ENCODE data around the gene FAM110A. TPM values are rescaled to one million over a fixed set of nuclear protein-coding genes. Genes with fewer than 3 reads are reported as not detected.

FAM110A gene
- 12.2 TPM for polyA plus RNA-seq (2013, experiment 1 of 2)
- 11.7 TPM for polyA plus RNA-seq (2013, experiment 2 of 2)

DNA sequence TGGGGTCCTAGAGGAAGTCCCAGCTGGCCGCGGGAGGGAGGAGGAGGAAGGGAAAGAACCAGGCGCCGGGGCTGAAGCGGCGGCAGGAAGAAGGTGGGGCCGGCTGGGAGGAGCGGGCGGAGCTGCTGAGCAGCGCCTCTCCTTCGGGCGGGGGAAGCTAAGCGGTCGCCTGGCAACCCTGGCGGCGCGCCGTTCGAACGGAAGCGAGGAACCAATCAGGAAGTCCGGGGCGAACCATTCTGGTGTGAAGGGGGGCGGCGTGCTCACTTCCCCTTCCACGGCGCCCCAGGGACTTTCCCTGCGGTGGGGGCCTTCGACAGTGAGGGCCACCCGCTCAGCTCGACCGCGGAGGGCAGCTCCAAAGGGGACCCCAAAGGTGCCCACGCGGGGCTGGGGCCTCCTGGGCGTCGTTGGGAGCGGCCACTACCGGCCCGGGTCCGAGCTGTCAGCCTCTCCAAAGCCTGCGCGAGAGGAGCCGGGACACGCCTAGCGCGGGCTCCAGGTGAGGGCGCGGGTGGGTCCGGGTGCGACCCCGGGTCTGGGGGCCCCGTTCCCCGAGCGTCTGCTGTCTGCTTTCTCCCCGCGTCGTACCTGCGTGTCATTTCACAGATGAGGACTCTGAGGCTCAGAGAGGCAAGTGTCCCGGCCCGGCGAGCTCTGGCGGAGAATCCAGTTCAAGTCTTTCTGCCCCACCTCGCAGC, at the start of gene FAM110A:
Gene FAM110A (plus strand): TSS at position 266 of the 701 bp plus-strand sequence. CDS start 11,090 bp downstream, outside the sequence.
- Histone ChIP-seq H4K91ac (ENCODE audit: low read depth, low read length, poor library complexity) (no peak within 1 kb of the TSS), H3K4me2 (ENCODE audit: insufficient read depth, low read length, poor library complexity, severe bottlenecking) (peak within 1 kb of the TSS; percentile 70), H3K4me1 (ENCODE audit: control insufficient read depth in 2 of 2, insufficient read depth in 1 of 2, low read depth in 1 of 2, low read length in 2 of 2) (peaks cover 0 to 4% of the 10 kb centered on the region in 2 donors), H2AK5ac (ENCODE audit: low read depth, low read length) (no peak within 1 kb of the TSS), H3K4ac (ENCODE audit: low read length) (no peak within 1 kb of the TSS), H3K9ac (ENCODE audit: low read depth, low read length, poor library complexity) (peak within 1 kb of the TSS; percentile 83), H3K27ac (replicated peaks; ENCODE audit: low read length) (peak within 1 kb of the TSS; percentile 28), H2BK15ac (ENCODE audit: low read length) (no peak within 1 kb of the TSS), H3K4me3 (ENCODE audit: low read length in 2 of 2) (peak within 1 kb of the TSS; percentile 78 to 89), H2BK5ac (ENCODE audit: low read length) (peak within 1 kb of the TSS; percentile 47), H2AFZ (ENCODE audit: low read length) (peak within 1 kb of the TSS; percentile 95), H2BK120ac (ENCODE audit: low read depth, low read length) (no peak within 1 kb of the TSS), H3K9me3 (replicated peaks in 1 of 2; ENCODE audit: control insufficient read depth in 2 of 2, insufficient read depth in 1 of 2, low read depth in 1 of 2, low read length in 2 of 2) (peaks cover 0 to 2% of the 10 kb centered on the region in 2 donors), H3K23ac (ENCODE audit: low read depth, low read length, poor library complexity) (peak within 1 kb of the TSS; percentile 57), H3K14ac (ENCODE audit: low read length) (no peak within 1 kb of the TSS), H4K8ac (ENCODE audit: low read depth, low read length) (no peak within 1 kb of the TSS), H3K27me3 (ENCODE audit: control insufficient read depth in 3 of 3, insufficient read depth in 3 of 3, low read depth in 1 of 3, low read length in 3 of 3) (peaks cover 0 to 10% (median 0%) of the 10 kb centered on the region in 3 experiments), H3K36me3 (replicated peaks in 1 of 2; ENCODE audit: control insufficient read depth in 2 of 2, insufficient read depth in 2 of 2, low read length in 2 of 2) (peaks cover 0 to 2% of the 10 kb centered on the region in 2 donors), H3K79me1 (ENCODE audit: low read depth, low read length) (peaks cover 4% of the 10 kb centered on the region), H3K18ac (ENCODE audit: low read length) (peak within 1 kb of the TSS; percentile 96), H2BK12ac (ENCODE audit: low read length) (no peak within 1 kb of the TSS)
- DNase-seq (ENCODE audit: low spot score): peak; percentile 86
- no CpG with 5 or more reads among the region's 64 CpGs for WGBS, 2 donors (ENCODE audit: extremely low coverage in 2 of 2, insufficient read length in 2 of 2, insufficient replicate concordance in 1 of 2)

DNA sequence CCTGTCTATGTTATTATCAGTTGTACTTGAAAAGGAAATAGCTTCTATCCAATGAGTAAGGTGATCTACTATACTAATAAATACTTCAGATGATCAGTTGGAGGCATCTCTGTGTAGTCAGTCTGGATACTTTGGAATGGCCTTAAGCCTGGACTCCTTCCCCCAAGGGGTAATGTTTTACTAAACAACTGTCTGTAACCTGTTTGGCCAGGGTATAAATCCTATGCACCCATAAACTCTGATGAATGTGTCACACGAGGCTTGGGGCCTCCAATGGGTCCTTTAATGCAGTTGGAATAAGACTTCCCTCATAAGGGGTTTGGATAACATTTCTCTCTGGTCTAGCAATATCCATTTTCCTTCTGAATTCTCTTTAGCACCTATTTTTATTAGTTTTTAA, 45.7 kb upstream of the FAM110A start:
- H3K27me3 ChIP-seq (ENCODE audit: control insufficient read depth in 3 of 3, insufficient read depth in 3 of 3, low read depth in 1 of 3, low read length in 3 of 3): peaks cover 0 to 4% (median 0%) of the 10 kb centered on the region in 3 experiments
- no peak overlapping the region for H3K4me2 ChIP-seq (ENCODE audit: insufficient read depth, low read length, poor library complexity, severe bottlenecking)
- H3K36me3 ChIP-seq (replicated peaks in 1 of 2; ENCODE audit: control insufficient read depth in 2 of 2, insufficient read depth in 2 of 2, low read length in 2 of 2): no peaks in the 10 kb centered on the region
- H3K4ac ChIP-seq (ENCODE audit: low read length): no peak overlapping the region
- H2BK12ac ChIP-seq (ENCODE audit: low read length): no peak overlapping the region
- H3K4me1 ChIP-seq (ENCODE audit: control insufficient read depth in 2 of 2, insufficient read depth in 1 of 2, low read depth in 1 of 2, low read length in 2 of 2): no peaks in the 10 kb centered on the region
- H4K8ac ChIP-seq (ENCODE audit: low read depth, low read length): no peak overlapping the region
- no peaks in the 10 kb centered on the region for H3K79me1 ChIP-seq (ENCODE audit: low read depth, low read length)
- H4K91ac ChIP-seq (ENCODE audit: low read depth, low read length, poor library complexity): no peak overlapping the region
- DNase-seq (ENCODE audit: low spot score): no peak
- H2AK5ac ChIP-seq (ENCODE audit: low read depth, low read length): no peak overlapping the region
- H3K4me3 ChIP-seq (ENCODE audit: low read length in 2 of 2): no peak overlapping the region
- no peak overlapping the region for H2BK5ac ChIP-seq (ENCODE audit: low read length)
- H3K18ac ChIP-seq (ENCODE audit: low read length): no peak overlapping the region
- H3K9ac ChIP-seq (ENCODE audit: low read depth, low read length, poor library complexity): no peak overlapping the region
- no peak overlapping the region for H2AFZ ChIP-seq (ENCODE audit: low read length)
- no peak overlapping the region for H2BK120ac ChIP-seq (ENCODE audit: low read depth, low read length)
- H3K14ac ChIP-seq (ENCODE audit: low read length): no peak overlapping the region
- H3K27ac ChIP-seq (replicated peaks; ENCODE audit: low read length): no peak overlapping the region
- no peak overlapping the region for H3K23ac ChIP-seq (ENCODE audit: low read depth, low read length, poor library complexity)
- H2BK15ac ChIP-seq (ENCODE audit: low read length): no peak overlapping the region
- peaks cover 0 to 2% of the 10 kb centered on the region in 2 donors for H3K9me3 ChIP-seq (replicated peaks in 1 of 2; ENCODE audit: control insufficient read depth in 2 of 2, insufficient read depth in 1 of 2, low read depth in 1 of 2, low read length in 2 of 2)
- WGBS, 2 donors (ENCODE audit: extremely low coverage in 2 of 2, insufficient read length in 2 of 2, insufficient replicate concordance in 1 of 2): no CpG with 5 or more reads among the region's 1 CpG

DNA sequence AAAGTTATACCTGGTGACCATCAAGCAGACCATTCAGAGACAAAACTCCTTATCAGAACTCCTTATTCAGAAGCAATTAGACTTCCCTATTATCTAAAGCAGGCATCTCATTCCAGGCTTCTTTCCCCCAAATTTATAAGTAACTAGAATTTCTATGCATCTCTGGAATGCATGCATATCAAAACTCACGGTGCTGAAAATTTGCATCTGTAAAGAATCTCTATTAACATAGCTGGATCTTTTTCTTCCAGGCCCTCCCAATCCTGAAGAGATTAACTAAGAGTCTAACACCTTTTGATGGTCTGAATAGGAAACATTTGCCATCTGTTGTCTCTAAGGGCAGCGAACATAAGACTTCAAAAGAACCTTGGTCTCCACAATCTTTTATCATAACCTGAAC, 42.5 kb upstream of the FAM110A start:
- Histone ChIP-seq H2BK120ac (ENCODE audit: low read depth, low read length) (no peak overlapping the region), H3K4me2 (ENCODE audit: insufficient read depth, low read length, poor library complexity, severe bottlenecking) (no peak overlapping the region), H4K8ac (ENCODE audit: low read depth, low read length) (no peak overlapping the region), H3K4me3 (ENCODE audit: low read length in 2 of 2) (no peak overlapping the region), H3K36me3 (replicated peaks in 1 of 2; ENCODE audit: control insufficient read depth in 2 of 2, insufficient read depth in 2 of 2, low read length in 2 of 2) (no peaks in the 10 kb centered on the region), H2BK15ac (ENCODE audit: low read length) (no peak overlapping the region), H3K4ac (ENCODE audit: low read length) (no peak overlapping the region), H3K9ac (ENCODE audit: low read depth, low read length, poor library complexity) (no peak overlapping the region), H2BK5ac (ENCODE audit: low read length) (no peak overlapping the region), H2AFZ (ENCODE audit: low read length) (no peak overlapping the region), H3K27ac (replicated peaks; ENCODE audit: low read length) (no peak overlapping the region), H3K23ac (ENCODE audit: low read depth, low read length, poor library complexity) (no peak overlapping the region), H2BK12ac (ENCODE audit: low read length) (no peak overlapping the region), H3K18ac (ENCODE audit: low read length) (no peak overlapping the region), H3K9me3 (replicated peaks in 1 of 2; ENCODE audit: control insufficient read depth in 2 of 2, insufficient read depth in 1 of 2, low read depth in 1 of 2, low read length in 2 of 2) (peaks cover 0 to 2% of the 10 kb centered on the region in 2 donors), H3K79me1 (ENCODE audit: low read depth, low read length) (no peaks in the 10 kb centered on the region), H3K14ac (ENCODE audit: low read length) (no peak overlapping the region), H2AK5ac (ENCODE audit: low read depth, low read length) (no peak overlapping the region), H3K27me3 (ENCODE audit: control insufficient read depth in 3 of 3, insufficient read depth in 3 of 3, low read depth in 1 of 3, low read length in 3 of 3) (peaks cover 0 to 11% (median 0%) of the 10 kb centered on the region in 3 experiments), H4K91ac (ENCODE audit: low read depth, low read length, poor library complexity) (no peak overlapping the region), H3K4me1 (ENCODE audit: control insufficient read depth in 2 of 2, insufficient read depth in 1 of 2, low read depth in 1 of 2, low read length in 2 of 2) (no peaks in the 10 kb centered on the region)
- DNase-seq (ENCODE audit: low spot score): no peak
- WGBS, 2 donors (ENCODE audit: extremely low coverage in 2 of 2, insufficient read length in 2 of 2, insufficient replicate concordance in 1 of 2): no CpG with 5 or more reads among the region's 2 CpGs

DNA sequence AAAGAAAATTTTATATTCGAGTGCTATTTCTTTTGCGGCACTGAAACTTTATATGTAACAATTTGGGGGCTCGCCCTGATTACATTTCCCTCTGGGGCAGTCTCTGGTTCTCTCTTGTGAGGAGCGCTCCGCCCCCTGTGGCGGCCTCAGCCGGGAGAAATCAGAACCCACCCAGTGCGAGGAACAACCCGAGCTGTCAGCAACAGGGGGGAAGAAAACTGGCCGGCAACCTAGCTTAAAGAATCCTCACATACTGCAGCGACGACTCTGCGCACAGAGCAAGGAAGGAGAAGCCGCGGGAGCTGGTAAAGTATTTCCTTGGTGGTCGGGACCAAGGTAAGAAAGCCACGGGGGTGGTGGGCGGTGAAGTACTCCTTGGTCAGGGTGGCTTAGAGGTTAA, 41.3 kb upstream of the FAM110A start:
- no peak overlapping the region for H3K27ac ChIP-seq (replicated peaks; ENCODE audit: low read length)

More for the DNA sequence above, 41.3 kb upstream of the FAM110A start:
- Histone ChIP-seq H3K4ac (ENCODE audit: low read length) (no peak overlapping the region), H3K36me3 (replicated peaks in 1 of 2; ENCODE audit: control insufficient read depth in 2 of 2, insufficient read depth in 2 of 2, low read length in 2 of 2) (no peaks in the 10 kb centered on the region), H3K9ac (ENCODE audit: low read depth, low read length, poor library complexity) (no peak overlapping the region), H2BK120ac (ENCODE audit: low read depth, low read length) (no peak overlapping the region), H2BK15ac (ENCODE audit: low read length) (no peak overlapping the region), H4K8ac (ENCODE audit: low read depth, low read length) (no peak overlapping the region), H3K23ac (ENCODE audit: low read depth, low read length, poor library complexity) (no peak overlapping the region), H3K18ac (ENCODE audit: low read length) (no peak overlapping the region), H2BK5ac (ENCODE audit: low read length) (no peak overlapping the region), H3K4me1 (ENCODE audit: control insufficient read depth in 2 of 2, insufficient read depth in 1 of 2, low read depth in 1 of 2, low read length in 2 of 2) (no peaks in the 10 kb centered on the region), H3K79me1 (ENCODE audit: low read depth, low read length) (no peaks in the 10 kb centered on the region), H2BK12ac (ENCODE audit: low read length) (no peak overlapping the region), H3K14ac (ENCODE audit: low read length) (no peak overlapping the region), H3K4me3 (ENCODE audit: low read length in 2 of 2) (no peak overlapping the region), H4K91ac (ENCODE audit: low read depth, low read length, poor library complexity) (no peak overlapping the region), H2AFZ (ENCODE audit: low read length) (no peak overlapping the region), H3K4me2 (ENCODE audit: insufficient read depth, low read length, poor library complexity, severe bottlenecking) (no peak overlapping the region), H3K27me3 (ENCODE audit: control insufficient read depth in 3 of 3, insufficient read depth in 3 of 3, low read depth in 1 of 3, low read length in 3 of 3) (peaks cover 0 to 15% (median 0%) of the 10 kb centered on the region in 3 experiments), H3K9me3 (replicated peaks in 1 of 2; ENCODE audit: control insufficient read depth in 2 of 2, insufficient read depth in 1 of 2, low read depth in 1 of 2, low read length in 2 of 2) (peaks cover 0 to 2% of the 10 kb centered on the region in 2 donors), H2AK5ac (ENCODE audit: low read depth, low read length) (no peak overlapping the region)
- no CpG with 5 or more reads among the region's 18 CpGs for WGBS, 2 donors (ENCODE audit: extremely low coverage in 2 of 2, insufficient read length in 2 of 2, insufficient replicate concordance in 1 of 2)
- DNase-seq (ENCODE audit: low spot score): no peak
